Stimulated activated CD8-positive, alpha-beta memory T cell treated with anti-CD3 and anti-CD28 coated beads, Interleukin-4, amount 100 ng/mL, for 48 hours (primary cell): ENCODE measurements around the gene CCDC92.

Source experiments
- DNase-seq: peaks from one replicate; pipeline ENCODE4 v3.0.0-alpha.2; 2020

Gene CCDC92

DNA sequence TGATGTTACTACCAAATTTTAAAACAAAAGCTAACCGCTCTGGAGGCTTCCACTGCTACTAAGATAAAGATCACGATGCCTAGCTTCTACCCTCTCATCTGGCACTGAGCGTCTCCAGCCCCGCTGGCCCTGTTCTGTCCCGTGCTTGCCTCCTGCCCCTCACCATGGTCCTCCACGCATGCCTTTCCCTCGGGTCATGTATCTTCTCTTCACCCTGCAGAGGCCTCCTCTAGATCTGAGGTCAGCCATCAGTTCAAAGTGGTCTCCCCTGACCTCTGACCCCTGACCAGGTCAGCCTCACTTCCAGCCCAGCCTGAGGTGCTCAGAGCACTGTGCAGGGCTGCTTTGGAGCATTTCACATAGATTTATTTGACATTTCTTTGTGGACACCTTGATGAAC lies 28.7 kb upstream of the CCDC92 start:
- DNase-seq: no peak

DNA sequence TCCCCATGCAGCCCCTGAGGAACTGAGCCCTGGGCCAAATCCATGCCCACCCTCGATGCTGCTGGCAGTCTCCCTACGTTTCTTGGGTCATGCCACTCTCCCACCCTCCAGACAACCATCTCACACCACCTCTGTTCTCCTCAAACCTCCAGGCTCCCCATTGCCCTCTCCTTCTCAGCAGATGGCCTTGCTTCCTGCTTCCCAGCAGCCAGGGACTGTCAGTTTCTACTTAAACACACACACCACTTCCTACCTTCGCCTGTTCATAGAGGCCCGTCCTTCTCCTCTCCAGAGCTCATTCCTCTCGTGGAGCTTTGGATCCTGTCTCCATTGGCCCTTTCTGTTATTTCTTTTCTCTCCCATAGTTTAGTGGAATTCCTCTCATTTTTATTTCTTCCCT lies 27.5 kb upstream of the CCDC92 start:
- DNase-seq: no peak

DNA sequence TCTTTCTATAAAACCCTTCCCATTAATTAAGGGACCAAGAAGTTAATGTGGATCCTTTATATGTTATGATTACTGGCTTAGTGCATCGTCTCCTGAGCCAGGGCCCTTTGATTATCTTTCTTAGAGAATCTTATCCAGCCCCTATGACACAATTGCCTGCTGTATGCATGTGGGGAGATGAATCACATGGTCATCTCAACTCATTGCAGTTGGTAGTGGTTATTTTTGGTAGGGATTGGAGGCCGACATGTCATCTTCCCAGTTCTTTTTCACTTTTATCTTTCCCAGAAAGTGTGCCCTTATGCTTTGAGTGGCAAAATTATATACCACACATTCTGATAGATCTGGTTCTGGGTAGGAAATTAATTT lies 26.3 kb upstream of the CCDC92 start:
- no peak for DNase-seq

DNA sequence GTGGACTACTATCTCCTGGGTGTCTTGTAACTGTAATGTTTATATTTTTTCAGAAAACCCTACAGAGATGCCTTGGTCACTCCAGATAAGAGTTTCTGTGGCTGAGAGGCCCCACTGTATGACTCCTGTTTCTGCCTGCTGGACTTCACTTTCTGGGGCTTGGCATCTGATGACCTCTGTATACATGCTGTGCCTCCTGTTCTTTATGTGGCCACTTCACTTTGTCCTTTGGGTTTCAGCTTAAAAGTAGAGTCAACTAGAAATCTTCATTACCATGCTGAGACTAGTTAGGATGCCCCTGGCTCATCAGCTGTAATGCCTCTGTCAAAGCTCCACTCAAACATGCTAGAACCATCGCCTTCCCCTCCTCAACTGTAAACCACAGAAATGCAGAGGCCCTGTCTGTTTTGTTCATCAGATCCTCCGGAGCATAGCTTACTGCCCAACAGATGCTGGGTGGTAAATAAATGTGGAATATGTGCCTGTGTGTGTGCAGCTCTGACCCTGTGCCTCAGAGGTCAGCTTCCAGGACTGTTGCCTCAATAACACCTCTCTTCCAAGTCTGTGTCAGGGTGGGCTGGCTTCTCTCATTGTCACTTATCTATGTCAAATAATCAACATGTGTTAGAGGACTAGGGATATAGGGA lies 25.8 kb upstream of the CCDC92 start:
- no peak for DNase-seq

DNA sequence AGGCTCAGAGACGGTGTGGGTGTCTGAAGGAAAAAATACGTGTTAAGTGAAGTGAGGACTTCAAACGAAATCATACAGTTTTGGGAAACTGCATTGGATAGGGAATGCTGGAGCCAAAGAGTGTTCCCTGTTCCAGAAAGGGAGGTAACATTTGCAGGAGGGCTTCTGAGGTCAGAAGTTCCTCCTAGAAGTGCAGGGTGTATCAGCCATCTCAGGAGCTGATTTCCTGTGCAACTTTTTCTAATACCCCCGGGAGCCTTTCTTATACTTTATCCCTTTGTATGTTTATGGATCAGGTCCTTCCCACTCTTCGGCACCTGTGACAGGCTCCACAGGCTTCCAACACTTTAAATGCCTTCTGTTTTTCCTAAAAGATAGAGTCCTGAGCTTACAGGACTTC lies 25.3 kb upstream of the CCDC92 start:
- DNase-seq: no peak

DNA sequence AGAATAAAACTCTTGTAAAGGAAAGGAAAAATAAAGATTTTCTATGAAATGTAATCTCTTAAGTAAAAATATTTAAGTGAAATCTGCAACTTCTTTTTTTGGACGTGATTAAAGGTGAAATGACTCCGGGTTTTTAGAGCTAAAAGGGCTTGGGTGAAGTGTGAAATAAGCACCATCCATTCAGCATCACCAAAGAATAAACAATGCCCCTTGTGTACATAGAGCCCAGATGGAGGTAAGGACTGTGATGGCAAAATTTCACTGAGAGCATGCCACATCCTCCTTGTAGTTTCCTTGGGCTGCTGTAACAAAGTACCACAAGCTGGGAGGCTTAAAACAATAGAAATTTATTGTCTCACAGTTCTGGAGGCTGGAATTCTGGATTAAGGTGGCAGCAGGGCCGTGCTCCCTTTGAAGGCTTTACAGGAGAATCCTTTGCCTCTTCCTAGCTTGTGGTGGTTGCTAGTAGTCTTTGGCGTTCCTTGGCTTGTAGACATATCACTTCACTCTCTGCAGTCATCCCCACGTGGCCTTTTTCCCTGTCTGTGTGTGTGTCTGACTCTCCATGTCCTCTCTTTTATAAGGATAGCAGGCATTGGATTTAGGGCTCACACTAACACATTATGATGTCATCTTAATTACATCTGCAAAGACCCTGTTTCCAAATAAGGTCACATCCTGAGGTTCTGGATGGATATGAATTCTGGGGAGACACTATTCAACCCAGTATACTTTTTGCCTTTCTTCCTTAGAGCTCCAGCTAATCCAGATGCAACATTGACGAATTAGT lies 24.6 kb upstream of the CCDC92 start:
- no peak for DNase-seq

DNA sequence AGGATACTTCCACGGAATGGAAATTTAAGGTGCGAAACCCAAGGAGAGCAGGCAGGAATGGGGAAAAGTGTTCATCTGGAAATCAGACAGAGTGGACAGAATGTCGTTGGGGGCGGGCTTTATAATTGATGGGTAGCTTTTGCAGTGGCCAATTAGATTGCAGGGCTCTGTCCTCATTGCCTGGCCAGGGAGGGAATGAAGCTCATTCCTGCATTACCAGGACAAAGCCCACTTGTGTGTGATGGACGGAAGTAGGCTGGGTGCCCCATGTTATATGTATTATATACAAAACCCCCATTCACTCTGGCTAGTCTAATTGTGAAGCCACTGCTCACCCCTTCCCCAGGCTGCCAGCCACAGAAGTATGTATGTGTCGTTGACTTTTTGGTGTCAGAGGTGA lies 23.9 kb upstream of the CCDC92 start:
- DNase-seq: no peak

DNA sequence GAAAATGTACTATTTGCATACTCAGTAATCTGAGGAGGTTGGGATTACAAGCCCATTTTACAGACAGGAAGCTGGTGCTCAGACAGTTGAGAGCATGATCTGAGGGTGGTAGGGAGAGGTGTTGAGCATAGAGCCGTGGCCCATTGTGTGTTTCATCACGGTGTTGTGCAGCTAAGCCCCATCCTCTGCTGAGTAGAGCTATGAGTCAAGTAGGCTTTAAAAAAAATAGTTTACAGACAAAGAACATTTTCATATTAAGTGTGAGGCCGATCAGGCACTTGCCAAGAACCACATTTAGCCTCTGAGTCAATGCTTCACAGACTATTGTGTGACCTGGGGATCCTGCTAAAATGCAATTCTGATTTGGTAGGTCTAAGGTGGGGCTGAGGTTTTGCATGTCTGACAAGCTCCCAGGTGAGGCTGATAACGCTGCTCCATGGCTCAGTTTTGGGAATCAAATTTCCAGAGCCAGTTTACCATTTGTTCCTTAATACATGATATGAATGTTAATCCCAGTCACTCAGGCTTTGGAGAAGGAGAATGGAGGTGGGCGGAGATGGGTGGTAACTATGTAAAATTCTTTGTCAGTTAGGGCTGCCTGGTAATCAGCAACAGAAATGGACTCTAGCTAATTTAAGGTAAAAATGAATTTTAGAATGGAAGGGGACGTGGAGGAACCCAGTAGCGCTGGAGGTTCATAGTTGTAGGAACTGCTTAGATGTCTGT lies 22.6 kb upstream of the CCDC92 start:
- no peak for DNase-seq

DNA sequence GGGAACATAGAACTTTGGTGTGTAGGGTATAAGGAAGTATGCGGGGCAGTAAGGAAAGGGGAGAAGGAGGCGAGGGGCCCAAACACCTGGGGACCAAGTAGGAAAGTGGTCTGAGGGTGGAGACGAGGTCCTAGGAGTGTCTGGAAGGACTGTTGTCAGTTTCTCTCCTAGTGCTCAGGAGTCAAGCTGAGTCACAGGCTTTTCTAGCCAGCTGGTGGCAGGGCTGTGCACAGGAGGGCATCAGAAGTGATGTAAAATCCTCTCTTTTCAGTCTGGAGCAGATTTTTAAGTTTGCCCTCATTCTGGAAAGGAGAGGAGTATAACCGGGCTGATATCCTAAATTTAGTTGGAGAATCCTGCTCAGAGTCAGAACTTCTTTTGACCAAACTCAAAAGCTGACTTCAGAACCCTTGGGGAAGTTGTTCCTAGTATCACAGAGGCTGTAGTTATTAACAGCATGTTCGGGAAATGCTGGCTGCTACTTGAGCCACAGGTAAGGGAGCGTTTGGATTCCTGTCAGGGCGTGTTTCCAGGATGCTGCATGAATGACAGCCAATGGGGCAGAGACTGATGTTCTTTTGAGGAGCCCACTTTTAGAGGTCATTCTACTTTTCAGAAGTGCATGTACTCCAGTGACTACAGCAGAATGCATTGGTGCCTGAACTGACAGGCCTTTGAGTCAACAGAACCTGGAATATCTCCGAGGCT lies 19.6 kb upstream of the CCDC92 start:
- no peak for DNase-seq

DNA sequence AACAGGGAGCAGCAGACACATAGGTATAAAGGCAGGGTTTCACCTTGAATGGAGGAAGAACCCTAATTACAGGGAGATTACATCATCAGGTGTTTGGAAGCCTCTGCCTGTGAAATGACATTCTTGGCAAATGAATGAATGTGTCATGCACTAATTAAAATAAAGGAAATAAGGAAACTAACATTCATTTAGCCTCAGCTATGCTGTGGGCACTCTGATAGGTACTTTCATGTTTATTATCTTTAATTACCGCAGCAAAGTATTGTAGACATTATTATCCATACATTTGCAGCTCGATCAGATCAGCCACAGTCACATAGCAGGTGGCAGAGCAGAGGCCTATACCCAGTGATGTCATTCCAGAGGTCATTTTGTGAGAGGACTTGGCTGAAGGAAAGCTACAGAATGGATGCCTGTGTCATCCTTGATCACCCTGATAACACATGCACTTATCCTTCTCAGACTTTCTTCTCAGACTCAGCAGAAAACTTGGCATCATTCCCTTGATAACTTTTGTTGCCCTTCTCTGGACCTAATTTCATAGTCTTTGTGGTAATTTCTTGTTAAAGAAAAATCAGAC lies 18.8 kb upstream of the CCDC92 start:
- DNase-seq: no peak

DNA sequence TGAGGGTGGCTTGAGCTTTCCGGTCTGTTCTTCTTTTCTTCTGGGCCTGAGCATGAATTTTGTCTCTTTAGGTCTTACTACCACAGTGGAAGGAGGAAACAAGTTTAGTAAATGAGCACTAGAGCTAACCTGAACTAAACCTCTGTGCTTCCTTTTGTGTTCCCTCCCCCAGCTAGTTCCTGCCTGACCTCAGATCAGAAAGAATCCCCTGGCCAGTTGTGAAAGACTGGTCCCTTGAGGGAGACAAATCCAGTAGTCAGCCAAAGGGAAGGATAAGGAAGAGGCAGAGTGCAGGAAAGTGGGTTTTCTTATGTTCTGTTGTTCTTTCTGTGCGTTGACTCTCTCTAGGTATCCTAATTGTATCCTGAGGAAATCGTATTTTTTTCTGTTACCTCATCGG lies 17.9 kb upstream of the CCDC92 start:
- DNase-seq: no peak

DNA sequence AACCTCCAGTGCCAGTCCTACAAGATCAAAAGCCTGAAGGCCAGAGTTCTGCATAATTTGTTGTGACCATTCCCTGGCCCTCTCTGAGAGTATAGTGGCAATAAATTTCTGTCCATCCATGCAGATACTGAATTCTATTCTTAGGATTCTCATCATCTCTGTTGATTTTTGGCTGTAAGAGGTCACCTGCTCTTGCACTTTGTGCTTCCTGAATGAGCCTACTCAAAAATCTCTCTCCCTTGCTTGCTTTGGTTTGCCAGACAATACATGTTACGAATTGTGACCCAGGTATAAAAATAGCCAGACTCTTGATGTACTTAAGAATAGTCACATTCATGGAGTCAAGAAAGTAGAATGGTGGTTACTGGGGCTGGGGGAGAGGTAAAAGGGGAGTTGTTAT lies 17.1 kb upstream of the CCDC92 start:
- no peak for DNase-seq

DNA sequence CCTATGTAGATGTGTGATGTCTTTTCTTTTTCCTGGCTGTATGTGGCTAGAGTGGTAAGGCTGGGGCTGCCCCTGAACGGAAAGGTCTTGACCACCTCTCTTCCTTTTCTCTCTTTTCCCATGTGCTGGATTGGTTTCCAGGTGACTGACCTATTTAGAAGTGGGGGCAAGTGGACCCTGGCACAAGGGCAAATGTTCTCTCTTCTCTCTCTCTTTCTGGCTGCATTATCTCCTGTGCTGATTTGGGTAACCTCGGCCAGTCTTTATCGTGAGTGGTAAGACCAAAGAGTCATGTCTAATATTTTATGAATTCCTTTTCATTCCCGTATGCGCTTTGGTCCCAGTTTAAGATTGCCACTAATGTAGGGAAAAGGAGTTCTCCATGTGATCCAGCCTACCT lies 16.5 kb upstream of the CCDC92 start:
- DNase-seq: no peak

DNA sequence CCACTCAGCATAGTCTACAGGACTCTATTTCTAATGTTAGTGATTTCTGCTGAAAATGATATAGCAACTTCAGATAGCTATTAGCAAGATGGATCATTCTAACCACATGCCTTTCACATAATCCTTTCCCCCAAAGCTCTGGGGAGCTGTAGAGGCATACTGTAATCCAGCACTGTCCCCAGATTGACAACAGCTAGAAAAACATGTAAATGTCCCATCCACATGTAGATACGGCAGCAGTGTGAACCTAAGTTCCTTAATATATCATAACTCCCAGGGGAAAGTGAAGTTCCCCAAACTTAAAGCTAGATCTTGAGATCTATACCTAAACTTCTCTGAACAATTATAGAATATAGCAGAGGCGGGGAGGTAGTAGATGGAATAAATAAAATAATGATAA lies 14.4 kb upstream of the CCDC92 start:
- DNase-seq: no peak

DNA sequence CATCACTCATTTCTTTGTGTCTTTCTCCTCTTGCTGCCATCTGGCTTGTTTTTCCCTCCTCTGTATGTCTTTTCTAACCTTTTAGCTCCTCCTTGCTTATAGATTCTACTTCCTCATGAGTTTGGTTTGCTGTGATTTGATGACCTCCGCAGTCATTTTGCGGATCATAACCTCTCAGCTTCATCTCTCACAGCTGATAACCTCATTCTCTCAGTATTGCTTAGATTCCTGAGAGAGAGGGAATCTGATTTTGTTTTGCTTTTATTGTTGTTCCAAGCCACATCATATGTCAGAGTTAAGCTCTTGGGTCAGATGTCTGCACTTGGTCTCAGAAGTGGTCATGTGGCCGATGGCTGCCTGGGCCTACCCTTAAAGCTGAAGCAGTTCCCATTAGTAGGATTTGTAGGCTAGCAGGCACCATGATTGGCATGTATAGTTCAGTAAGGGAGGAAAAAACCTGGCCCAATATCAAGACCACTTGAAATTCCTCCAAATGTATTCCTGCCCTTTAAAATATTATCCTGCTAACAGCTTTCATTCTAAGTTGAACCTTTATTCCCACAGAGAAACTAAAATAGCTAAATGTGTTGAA lies 13.8 kb upstream of the CCDC92 start:
- no peak for DNase-seq

DNA sequence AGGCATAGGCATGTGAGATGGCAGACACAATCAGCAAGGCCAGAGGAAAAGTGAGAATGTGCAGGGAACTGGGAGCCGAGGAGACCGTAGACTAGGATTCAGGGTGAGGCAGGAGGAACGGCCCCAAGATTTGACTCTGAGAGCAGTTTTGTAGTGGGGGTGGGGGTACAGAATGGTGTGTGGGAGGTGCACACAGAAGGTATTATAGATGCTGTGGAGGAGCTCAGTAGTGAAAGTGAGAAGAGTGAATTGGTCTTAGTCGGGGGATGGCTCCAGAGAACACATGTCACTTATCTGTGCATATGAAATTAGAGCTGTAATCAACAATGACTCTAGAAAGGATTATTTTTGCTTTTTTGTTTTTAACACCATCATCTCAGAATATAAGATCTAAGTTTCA lies 12.3 kb upstream of the CCDC92 start:
- DNase-seq: no peak

DNA sequence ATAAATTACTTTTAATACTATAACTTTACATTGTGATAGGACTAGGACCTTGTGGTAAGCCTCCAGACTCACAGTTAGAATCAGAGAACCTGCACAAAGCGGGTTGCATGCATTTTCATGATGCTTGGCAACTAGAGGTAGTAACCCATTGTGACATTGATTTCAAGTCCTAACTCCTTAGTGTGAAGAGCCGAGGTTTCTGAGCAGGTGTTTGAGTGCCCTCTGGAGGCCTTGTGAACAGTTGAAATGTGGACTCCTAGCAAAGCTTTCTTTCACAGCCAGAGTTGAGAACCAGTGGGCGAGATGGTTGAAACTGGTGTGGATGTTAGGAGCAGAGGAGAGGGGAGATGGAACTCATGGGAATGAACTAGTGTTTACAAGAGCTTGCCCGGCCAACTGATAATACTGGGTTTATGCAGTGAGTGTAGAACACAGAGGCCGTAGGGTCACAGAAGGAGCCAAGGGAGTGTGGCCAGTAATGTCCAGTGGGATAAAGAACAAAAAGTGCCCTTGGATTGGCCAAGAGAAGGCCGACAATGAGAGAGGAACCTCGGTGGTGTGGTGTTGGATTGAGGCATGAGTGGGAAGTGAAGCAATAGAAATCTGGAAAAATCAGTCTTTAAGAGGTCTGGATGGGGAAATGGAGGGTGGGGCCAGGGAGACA lies 11.3 kb upstream of the CCDC92 start:
- peak; percentile 45 for DNase-seq

DNA sequence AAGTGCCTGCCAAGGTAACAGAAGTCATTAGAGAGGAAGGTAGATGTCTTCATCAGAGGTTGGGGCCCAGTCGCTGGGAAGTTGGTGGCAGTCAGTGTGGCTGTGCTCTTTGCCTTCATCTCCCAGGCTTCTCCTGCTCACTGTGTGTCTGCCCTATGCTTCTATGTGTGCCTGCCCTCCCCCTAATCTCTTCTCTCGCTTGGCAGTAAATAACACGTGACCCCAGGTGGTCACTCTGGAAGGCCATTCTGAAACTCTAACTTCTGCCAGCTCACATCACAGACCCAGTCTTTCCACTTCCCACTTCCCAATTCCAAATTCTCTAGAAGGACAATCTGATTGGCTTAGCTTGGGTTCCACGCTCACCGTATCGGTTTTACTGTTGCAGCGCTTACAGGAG lies 9.6 kb upstream of the CCDC92 start:
- DNase-seq: no peak

DNA sequence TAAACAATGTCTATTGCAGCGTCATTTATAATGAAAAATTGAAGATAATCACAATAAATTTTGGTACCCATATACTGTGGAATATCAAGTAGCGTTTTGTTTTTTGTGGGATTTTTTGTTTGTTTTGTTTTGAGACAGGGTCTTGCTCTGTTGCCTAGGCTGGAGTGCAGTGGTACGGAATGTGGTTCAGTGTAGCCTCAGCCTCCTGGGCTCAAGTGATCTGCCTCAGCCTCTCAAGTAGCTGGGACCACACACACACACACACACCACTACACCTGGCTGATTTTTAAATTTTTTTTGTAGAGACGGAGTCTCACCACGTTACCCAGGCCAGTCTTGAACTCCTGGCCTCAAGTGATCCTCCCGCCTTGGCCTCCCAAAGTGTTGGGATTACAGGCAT lies 6.9 kb upstream of the CCDC92 start:
- DNase-seq: no peak

DNA sequence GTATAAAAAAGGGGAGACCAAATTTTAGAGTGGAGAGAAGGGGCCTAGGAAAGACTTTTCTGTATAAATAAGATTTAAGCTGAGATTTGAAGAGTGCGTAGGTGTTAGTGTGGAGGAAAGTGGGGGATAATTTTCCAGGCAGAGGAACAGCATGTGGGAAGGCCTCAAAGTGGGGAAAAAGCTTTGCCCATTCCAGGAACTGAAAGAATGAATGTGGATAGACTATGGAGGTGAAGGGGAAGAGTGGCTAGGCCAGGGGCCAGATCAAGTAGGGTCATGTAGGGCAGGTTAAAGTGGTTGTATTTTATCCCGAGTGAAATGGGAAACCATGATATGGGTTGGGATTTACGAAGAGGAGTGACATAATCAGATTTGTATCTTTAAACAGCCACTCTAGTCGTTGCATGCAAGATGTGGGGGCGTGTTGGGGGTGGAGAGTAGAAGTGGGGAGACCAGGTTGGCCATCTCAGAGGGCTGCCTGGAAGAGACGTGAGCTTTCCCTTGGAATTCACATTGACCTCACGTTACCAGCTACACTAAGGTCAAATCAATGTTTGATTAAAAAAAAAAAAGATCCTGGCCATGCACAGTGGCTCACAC lies 3.7 kb upstream of the CCDC92 start:
- no peak for DNase-seq

DNA sequence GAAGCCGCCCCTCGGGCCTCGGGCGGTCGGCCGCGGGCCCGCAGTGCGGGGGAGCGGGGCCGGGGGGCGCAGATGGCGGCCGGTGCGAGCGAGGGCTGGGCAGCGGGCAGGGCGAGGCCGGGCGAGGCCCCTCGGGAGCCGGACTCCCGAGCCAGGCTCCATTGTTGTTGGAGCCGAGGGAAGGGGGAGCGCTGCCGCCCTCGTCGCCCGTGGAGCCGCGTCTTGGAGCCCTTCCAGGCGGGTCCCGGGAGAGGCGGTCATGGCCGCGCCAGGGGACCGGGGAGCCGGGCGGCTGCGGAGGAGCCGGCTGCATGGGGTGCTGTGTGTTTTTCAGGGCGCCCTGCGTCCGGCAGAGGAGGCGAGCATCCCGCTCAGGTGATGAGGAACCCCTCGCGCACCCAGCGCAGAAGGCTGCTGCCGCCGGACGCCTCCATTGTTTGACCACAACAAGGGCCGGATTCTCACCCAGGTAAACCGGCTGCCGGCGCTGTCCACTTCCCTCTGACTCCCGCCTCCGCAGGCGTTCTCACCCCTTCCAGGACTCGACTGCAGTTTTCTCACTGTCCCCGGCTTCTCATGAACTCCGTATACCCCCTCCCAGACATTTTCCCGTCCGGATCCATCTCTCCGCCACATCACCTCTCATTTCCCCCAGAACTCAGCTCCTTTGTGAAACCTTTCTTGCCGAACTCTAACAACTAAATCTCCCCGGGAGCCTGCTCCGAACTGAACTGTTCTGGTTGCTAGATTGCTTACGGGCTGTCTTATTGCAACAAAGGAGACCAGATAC lies 1.1 kb upstream of the CCDC92 start:
- DNase-seq: peak; percentile 43
